ENCODE measurements around the gene ZFYVE28. TPM values are rescaled to one million over a fixed set of nuclear protein-coding genes. Genes with fewer than 3 reads are reported as not detected.

The ZFYVE28 gene
- total RNA-seq, 1 donor from 2014 or later = 3.3 TPM

GRCh38 chr4:2265113-2266110 is 153.0 kb downstream of the ZFYVE28 start:
- Mint-ChIP-seq H3K4me1 (ENCODE audit: low read depth) (peaks cover 3% of the 10 kb centered on the region), H3K36me3 (ENCODE audit: low read depth) (no peaks in the 10 kb centered on the region), H3K4me3 (ENCODE audit: unreplicated experiment) (no peak overlapping the region), H3K27ac (ENCODE audit: unreplicated experiment) (no peak overlapping the region), H3K27me3 (ENCODE audit: low read depth) (no peaks in the 10 kb centered on the region), H3K9me3 (ENCODE audit: low read depth) (no peaks in the 10 kb centered on the region)
- TF ChIP-seq CTCF (IDR thresholded peaks at IDR 0.05) = peak; percentile 23
- DNase-seq (ENCODE audit: low spot score) = peak; percentile 68

- Mint-ChIP-seq H3K4me1 (ENCODE audit: low read depth) (peaks cover 9% of the 10 kb centered on the region), H3K36me3 (ENCODE audit: low read depth) (no peaks in the 10 kb centered on the region), H3K27me3 (ENCODE audit: low read depth) (no peaks in the 10 kb centered on the region), H3K4me3 (ENCODE audit: unreplicated experiment) (no peak overlapping the region), H3K27ac (ENCODE audit: unreplicated experiment) (no peak overlapping the region), H3K9me3 (ENCODE audit: low read depth) (no peaks in the 10 kb centered on the region)
- no peak for TF ChIP-seq CTCF (IDR thresholded peaks at IDR 0.05)
- DNase-seq (ENCODE audit: low spot score) = peak; percentile 85
These were observed 153.9 kb downstream of the ZFYVE28 start for GRCh38 chr4:2264481-2265041.

GRCh38 chr4:2263926-2264321 is 154.5 kb downstream of the ZFYVE28 start:
- Mint-ChIP-seq H3K9me3 (ENCODE audit: low read depth) (no peaks in the 10 kb centered on the region), H3K4me1 (ENCODE audit: low read depth) (peaks cover 10% of the 10 kb centered on the region), H3K4me3 (ENCODE audit: unreplicated experiment) (no peak overlapping the region), H3K27ac (ENCODE audit: unreplicated experiment) (no peak overlapping the region), H3K27me3 (ENCODE audit: low read depth) (no peaks in the 10 kb centered on the region), H3K36me3 (ENCODE audit: low read depth) (no peaks in the 10 kb centered on the region)
- DNase-seq (ENCODE audit: low spot score) = peak; percentile 77
- TF ChIP-seq CTCF (IDR thresholded peaks at IDR 0.05) = no peak

- Mint-ChIP-seq H3K9me3 (ENCODE audit: low read depth) (no peaks in the 10 kb centered on the region), H3K27me3 (ENCODE audit: low read depth) (no peaks in the 10 kb centered on the region), H3K27ac (ENCODE audit: unreplicated experiment) (peak overlapping the region; percentile 49), H3K4me1 (ENCODE audit: low read depth) (peaks cover 10% of the 10 kb centered on the region), H3K36me3 (ENCODE audit: low read depth) (no peaks in the 10 kb centered on the region), H3K4me3 (ENCODE audit: unreplicated experiment) (peak overlapping the region; percentile 67)
- no peak for DNase-seq (ENCODE audit: low spot score)
- no peak for TF ChIP-seq CTCF (IDR thresholded peaks at IDR 0.05)
These were observed 155.5 kb downstream of the ZFYVE28 start for GRCh38 chr4:2262944-2263250.

- peak; percentile 100 for DNase-seq (ENCODE audit: low spot score)
- peak; percentile 7 for TF ChIP-seq CTCF (IDR thresholded peaks at IDR 0.05)
- Mint-ChIP-seq H3K36me3 (ENCODE audit: low read depth) (no peaks in the 10 kb centered on the region), H3K4me3 (ENCODE audit: unreplicated experiment) (peak overlapping the region; percentile 67), H3K4me1 (ENCODE audit: low read depth) (peaks cover 14% of the 10 kb centered on the region), H3K27me3 (ENCODE audit: low read depth) (no peaks in the 10 kb centered on the region), H3K9me3 (ENCODE audit: low read depth) (no peaks in the 10 kb centered on the region), H3K27ac (ENCODE audit: unreplicated experiment) (peak overlapping the region; percentile 49)
These were observed 156.1 kb downstream of the ZFYVE28 start for GRCh38 chr4:2262145-2262943.
